ENCODE data around the gene MOCS3. TPM values are rescaled to one million over a fixed set of nuclear protein-coding genes. Genes with fewer than 3 reads are reported as not detected.

Gene MOCS3
- total RNA-seq, 2 donors from 2014 or later, result 5.7 to 5.9 TPM

- Mint-ChIP-seq H3K27ac (no peak overlapping the region), H3K4me1 (ENCODE audit: low read depth in 2 of 2) (peaks cover 5 to 6% of the 10 kb centered on the region in 2 donors), H3K36me3 (no peaks in the 10 kb centered on the region), H3K27me3 (peaks cover 27 to 39% of the 10 kb centered on the region in 2 donors), H3K9me3 (no peaks in the 10 kb centered on the region), H3K4me3 (no peak overlapping the region)
- ATAC-seq (peak; percentile 53 to 71), DNase-seq (ENCODE audit: low spot score) (no peak)
Measured at GRCh38 chr20:50980851-50981713, 22.5 kb downstream of the MOCS3 start.

- ATAC-seq (no peak), DNase-seq (ENCODE audit: low spot score) (no peak)
- Mint-ChIP-seq H3K4me1 (ENCODE audit: low read depth in 2 of 2) (peaks cover 5 to 6% of the 10 kb centered on the region in 2 donors), H3K27ac (no peak overlapping the region), H3K4me3 (no peak overlapping the region), H3K36me3 (no peaks in the 10 kb centered on the region), H3K27me3 (peaks cover 27 to 42% of the 10 kb centered on the region in 2 donors), H3K9me3 (no peaks in the 10 kb centered on the region)
Measured at GRCh38 chr20:50981714-50982048, 23.1 kb downstream of the MOCS3 start.

DNA sequence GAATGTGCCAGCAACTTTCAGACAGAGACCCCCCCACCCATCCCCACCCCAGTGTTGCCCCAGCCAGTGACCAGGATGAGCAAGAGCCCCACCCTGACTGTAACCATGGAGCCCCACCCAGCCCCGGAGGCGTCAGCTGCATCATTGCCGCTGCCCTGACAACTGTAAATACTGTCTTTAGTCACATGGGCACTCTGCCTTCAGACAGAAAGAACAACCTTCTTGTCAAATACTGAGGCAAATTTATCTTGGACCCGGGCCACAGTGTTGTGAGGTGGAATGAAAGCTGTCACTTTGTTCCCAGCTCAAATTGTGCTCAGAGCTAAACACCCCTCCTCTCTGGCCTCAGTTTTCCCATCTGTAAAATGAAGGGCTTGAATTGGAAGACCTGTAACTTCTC is 23.7 kb downstream of the MOCS3 start:
- no peak overlapping the region for H3K4me3 Mint-ChIP-seq
- H3K27me3 Mint-ChIP-seq, result peaks cover 31 to 49% of the 10 kb centered on the region in 2 donors
- peaks cover 5 to 6% of the 10 kb centered on the region in 2 donors for H3K4me1 Mint-ChIP-seq (ENCODE audit: low read depth in 2 of 2)
- no peak for DNase-seq (ENCODE audit: low spot score)
- no peak overlapping the region for H3K27ac Mint-ChIP-seq
- H3K36me3 Mint-ChIP-seq, result no peaks in the 10 kb centered on the region
- ATAC-seq, result no peak
- H3K9me3 Mint-ChIP-seq, result no peaks in the 10 kb centered on the region

DNA sequence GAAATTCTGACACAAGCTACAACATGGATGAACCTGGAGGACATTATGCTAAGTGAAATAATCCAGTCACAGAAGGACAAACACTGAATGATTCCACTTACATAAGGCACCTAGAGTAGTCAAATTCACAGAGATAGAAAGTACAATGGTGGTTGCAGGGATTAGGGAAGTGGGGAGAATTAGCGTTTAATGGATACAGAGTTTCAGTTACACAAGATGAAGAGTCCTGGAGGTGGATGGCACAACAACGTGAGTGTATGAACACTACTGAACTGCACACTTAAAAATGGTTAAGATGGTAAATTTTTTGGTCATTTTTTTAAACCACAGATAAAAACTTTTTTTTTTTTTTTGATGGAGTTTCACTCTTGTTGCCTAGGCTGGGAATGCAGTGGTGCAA is 24.7 kb downstream of the MOCS3 start:
- ATAC-seq (no peak), DNase-seq (ENCODE audit: low spot score) (no peak)
- Mint-ChIP-seq H3K36me3 (no peaks in the 10 kb centered on the region), H3K4me3 (no peak overlapping the region), H3K27ac (no peak overlapping the region), H3K9me3 (no peaks in the 10 kb centered on the region), H3K4me1 (ENCODE audit: low read depth in 2 of 2) (peaks cover 5 to 6% of the 10 kb centered on the region in 2 donors), H3K27me3 (peaks cover 28 to 47% of the 10 kb centered on the region in 2 donors)

- ATAC-seq (peak; percentile 78 to 84), DNase-seq (ENCODE audit: low spot score) (no peak)
- Mint-ChIP-seq H3K4me3 (no peak overlapping the region), H3K27ac (no peak overlapping the region), H3K27me3 (peaks cover 12 to 27% of the 10 kb centered on the region in 2 donors), H3K4me1 (ENCODE audit: low read depth in 2 of 2) (no peaks in the 10 kb centered on the region), H3K36me3 (no peaks in the 10 kb centered on the region), H3K9me3 (no peaks in the 10 kb centered on the region)
Measured at GRCh38 chr20:50987493-50988210, 29.0 kb downstream of the MOCS3 start.

GRCh38 chr20:50991076-50991475 is 32.5 kb downstream of the MOCS3 start:
- no peak for ATAC-seq
- no peaks in the 10 kb centered on the region for H3K9me3 Mint-ChIP-seq
- peaks cover 10 to 17% of the 10 kb centered on the region in 2 donors for H3K27me3 Mint-ChIP-seq
- H3K4me1 Mint-ChIP-seq (ENCODE audit: low read depth in 2 of 2), result peaks cover 0 to 5% of the 10 kb centered on the region in 2 donors
- no peak overlapping the region for H3K27ac Mint-ChIP-seq
- DNase-seq (ENCODE audit: low spot score), result no peak
- no peak overlapping the region for H3K4me3 Mint-ChIP-seq
- no peaks in the 10 kb centered on the region for H3K36me3 Mint-ChIP-seq

DNA sequence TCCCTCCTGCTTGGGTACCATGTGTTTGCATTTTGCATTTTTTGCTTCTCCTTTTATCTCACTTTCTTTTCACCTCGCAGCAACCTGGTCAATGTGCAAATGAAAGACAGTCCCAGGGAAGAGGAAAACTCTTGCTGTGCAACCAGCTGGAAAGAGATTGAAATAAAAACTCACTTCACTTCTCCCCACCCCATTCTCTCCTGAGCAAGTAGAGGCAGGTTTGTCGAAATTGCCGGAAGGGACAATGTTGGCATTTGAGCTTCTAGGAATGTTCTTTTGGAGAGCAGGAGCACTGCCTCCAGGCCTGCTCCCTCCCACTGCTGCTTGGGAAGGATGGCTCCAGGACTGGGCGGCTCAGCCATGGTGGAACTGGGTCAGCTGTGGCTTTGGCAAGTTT is 33.7 kb downstream of the MOCS3 start:
- ATAC-seq (no peak), DNase-seq (ENCODE audit: low spot score) (no peak)
- H3K9me3 Mint-ChIP-seq, result no peaks in the 10 kb centered on the region
- peaks cover 0 to 5% of the 10 kb centered on the region in 2 donors for H3K4me1 Mint-ChIP-seq (ENCODE audit: low read depth in 2 of 2)
- no peaks in the 10 kb centered on the region for H3K36me3 Mint-ChIP-seq
- H3K27ac Mint-ChIP-seq, result no peak overlapping the region
- H3K27me3 Mint-ChIP-seq, result peaks cover 6 to 7% of the 10 kb centered on the region in 2 donors
- no peak overlapping the region for H3K4me3 Mint-ChIP-seq

GRCh38 chr20:50992733-50993457 is 34.3 kb downstream of the MOCS3 start:
- ATAC-seq (peak; percentile 91 to 93), DNase-seq (ENCODE audit: low spot score) (no peak)
- H3K27ac Mint-ChIP-seq, result no peak overlapping the region
- peaks cover 6 to 7% of the 10 kb centered on the region in 2 donors for H3K27me3 Mint-ChIP-seq
- H3K4me3 Mint-ChIP-seq, result no peak overlapping the region
- H3K36me3 Mint-ChIP-seq, result no peaks in the 10 kb centered on the region
- H3K4me1 Mint-ChIP-seq (ENCODE audit: low read depth in 2 of 2), result peaks cover 0 to 5% of the 10 kb centered on the region in 2 donors
- no peaks in the 10 kb centered on the region for H3K9me3 Mint-ChIP-seq

- no peak for ATAC-seq
- H3K27me3 Mint-ChIP-seq, result peaks cover 11 to 13% of the 10 kb centered on the region in 2 donors
- DNase-seq (ENCODE audit: low spot score), result no peak
- H3K36me3 Mint-ChIP-seq, result no peaks in the 10 kb centered on the region
- H3K4me1 Mint-ChIP-seq (ENCODE audit: low read depth in 2 of 2), result peaks cover 0 to 5% of the 10 kb centered on the region in 2 donors
- no peak overlapping the region for H3K4me3 Mint-ChIP-seq
- H3K9me3 Mint-ChIP-seq, result no peaks in the 10 kb centered on the region
- no peak overlapping the region for H3K27ac Mint-ChIP-seq
Measured at GRCh38 chr20:50993876-50994275, 35.3 kb downstream of the MOCS3 start.

DNA sequence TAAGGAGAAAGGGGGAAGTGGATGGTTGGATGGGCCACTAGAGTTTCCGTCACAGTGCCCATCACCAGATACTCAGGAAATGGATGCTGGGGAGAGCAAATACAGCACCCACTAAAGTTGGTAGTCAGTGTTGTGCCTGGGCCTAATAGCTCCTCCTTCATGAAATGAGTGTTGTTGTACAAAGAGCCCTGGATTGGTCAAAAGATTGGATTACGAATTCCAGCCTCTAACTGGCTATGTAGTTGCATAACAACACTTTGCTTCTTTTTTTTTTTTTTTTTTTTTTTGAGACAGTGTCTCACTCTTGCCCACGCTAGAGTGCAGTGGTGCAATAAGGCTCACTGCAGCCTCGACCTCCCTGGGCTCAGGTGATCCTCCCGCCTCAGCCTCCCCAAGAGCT is 36.9 kb downstream of the MOCS3 start:
- no peak overlapping the region for H3K27ac Mint-ChIP-seq
- peaks cover 13 to 20% of the 10 kb centered on the region in 2 donors for H3K27me3 Mint-ChIP-seq
- no peaks in the 10 kb centered on the region for H3K36me3 Mint-ChIP-seq
- DNase-seq (ENCODE audit: low spot score) (no peak), ATAC-seq (no peak)
- H3K4me1 Mint-ChIP-seq (ENCODE audit: low read depth in 2 of 2), result peaks cover 0 to 5% of the 10 kb centered on the region in 2 donors
- no peak overlapping the region for H3K4me3 Mint-ChIP-seq
- no peaks in the 10 kb centered on the region for H3K9me3 Mint-ChIP-seq

DNA sequence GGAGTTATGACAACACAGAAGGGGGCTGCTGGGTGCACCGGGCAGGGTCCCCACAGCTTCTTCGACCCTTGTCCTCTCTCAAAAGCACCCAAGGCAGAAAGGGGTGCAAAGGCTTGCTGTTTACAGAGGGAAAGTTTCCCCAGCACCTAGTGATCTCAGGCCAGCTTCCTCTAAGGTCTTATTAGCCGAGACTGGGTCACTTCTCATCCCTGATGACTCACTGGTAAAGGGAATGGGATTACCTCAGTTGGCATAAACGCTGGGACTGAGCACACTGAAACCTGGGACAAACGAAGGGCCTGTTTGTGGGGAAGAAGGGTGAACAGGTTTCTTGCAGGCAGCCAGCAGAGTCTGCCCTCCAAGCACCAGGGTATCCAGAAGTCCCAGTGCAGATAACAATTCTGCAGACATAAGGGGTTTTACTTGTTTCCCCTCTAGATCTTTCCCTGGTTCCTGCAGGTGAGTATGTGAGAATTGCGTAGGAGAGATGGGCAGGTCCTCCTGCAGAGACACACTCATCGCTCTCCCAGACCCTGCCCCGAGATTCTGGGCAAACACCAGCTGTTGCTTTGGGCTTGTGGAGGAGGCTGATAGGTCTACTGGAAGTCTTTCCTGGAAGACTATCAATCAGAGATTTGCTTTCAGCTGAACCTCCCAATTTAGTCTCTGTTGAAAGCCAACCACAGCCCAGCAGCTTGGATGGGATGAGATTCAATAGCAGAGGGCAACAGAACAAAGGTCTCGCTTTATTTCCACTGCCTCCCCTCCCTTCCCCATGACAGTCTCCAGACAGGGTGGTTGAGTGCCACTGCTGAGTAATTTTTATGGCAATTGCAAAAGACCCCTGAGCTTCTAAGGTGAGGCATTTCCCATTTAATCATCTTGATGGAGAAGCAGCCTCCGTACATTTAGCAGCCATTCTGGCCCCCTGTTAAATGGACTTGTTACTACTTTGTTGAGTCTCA is 38.6 kb downstream of the MOCS3 start:
- H3K36me3 Mint-ChIP-seq, result no peaks in the 10 kb centered on the region
- peaks cover 0 to 5% of the 10 kb centered on the region in 2 donors for H3K4me1 Mint-ChIP-seq (ENCODE audit: low read depth in 2 of 2)
- H3K9me3 Mint-ChIP-seq, result no peaks in the 10 kb centered on the region
- peaks cover 21 to 27% of the 10 kb centered on the region in 2 donors for H3K27me3 Mint-ChIP-seq
- no peak overlapping the region for H3K4me3 Mint-ChIP-seq
- ATAC-seq, result no peak
- no peak for DNase-seq (ENCODE audit: low spot score)
- H3K27ac Mint-ChIP-seq, result no peak overlapping the region

- H3K9me3 Mint-ChIP-seq, result no peaks in the 10 kb centered on the region
- ATAC-seq (no peak), DNase-seq (ENCODE audit: low spot score) (no peak)
- peaks cover 27% of the 10 kb centered on the region in 2 donors for H3K27me3 Mint-ChIP-seq
- H3K4me1 Mint-ChIP-seq (ENCODE audit: low read depth in 2 of 2), result no peaks in the 10 kb centered on the region
- H3K4me3 Mint-ChIP-seq, result no peak overlapping the region
- H3K36me3 Mint-ChIP-seq, result no peaks in the 10 kb centered on the region
- no peak overlapping the region for H3K27ac Mint-ChIP-seq
Measured at GRCh38 chr20:50999355-50999754, 40.7 kb downstream of the MOCS3 start.
